ENCODE measurements around the gene ADGRB3. TPM values are rescaled to one million over a fixed set of nuclear protein-coding genes. Genes with fewer than 3 reads are reported as not detected.
"Not testable (repeated sequence)": the region's sequence is repeated elsewhere in the genome, so short reads cannot be mapped to it uniquely, and the experiment has no call there.

ADGRB3 gene
- total RNA-seq, 2 experiments from 2014 or later: not detected

GRCh38 chr6:68911334-68911733 lies 276.3 kb downstream of the ADGRB3 start:
- Histone ChIP-seq H3K9me2 (ENCODE audit: insufficient read depth, low read length) (no peaks in the 10 kb centered on the region), H4K20me1 (ENCODE audit: insufficient read depth, low read length) (no peaks in the 10 kb centered on the region), H3K4me2 (ENCODE audit: low read length) (no peak overlapping the region), H3K9me3 (ENCODE audit: low read length) (no peaks in the 10 kb centered on the region), H3K27ac (ENCODE audit: low read depth, low read length, poor library complexity, severe bottlenecking) (no peak overlapping the region), H3K4me3 (ENCODE audit: low read depth, low read length, poor library complexity, severe bottlenecking) (no peak overlapping the region), H3K4me1 (ENCODE audit: insufficient read depth, low read length, poor library complexity, severe bottlenecking) (no peaks in the 10 kb centered on the region), H3K79me2 (ENCODE audit: insufficient read depth, low read depth, low read length) (no peaks in the 10 kb centered on the region), H2AFZ (ENCODE audit: low read length) (no peak overlapping the region), H3K36me3 (ENCODE audit: insufficient read depth, low read length) (no peaks in the 10 kb centered on the region)
- no TSS peak for BruUV-seq (replicated peaks)
- no peak for DNase-seq (ENCODE audit: low spot score)
- intact Hi-C loops (cut with micrococcal nuclease; ENCODE audit: unreplicated experiment): no loop called here
- POLR2A ChIA-PET: interaction anchor here (0.6 kb wide), 1 partner anchor 1931 kb away, joined by 4 read pairs; no protein-coding TSS in a partner anchor
- TF ChIP-seq CTCF (conservative IDR thresholded peaks at IDR 0.05; ENCODE audit: low read length) (no peak), EZH2phosphoT487 (IDR thresholded peaks at IDR 0.05; ENCODE audit: borderline replicate concordance, low read depth, low read length) (no peak)
- CTCF ChIA-PET (ENCODE audit: unreplicated experiment): no interaction called here

- H3K36me3 ChIP-seq (ENCODE audit: insufficient read depth, low read length): no peaks in the 10 kb centered on the region
- H3K9me3 ChIP-seq (ENCODE audit: low read length): no peaks in the 10 kb centered on the region
- H3K4me3 ChIP-seq (ENCODE audit: low read depth, low read length, poor library complexity, severe bottlenecking): no peak overlapping the region
- DNase-seq (ENCODE audit: low spot score): no peak
- H3K79me2 ChIP-seq (ENCODE audit: insufficient read depth, low read depth, low read length): no peaks in the 10 kb centered on the region
- no peak overlapping the region for H3K4me2 ChIP-seq (ENCODE audit: low read length)
- H4K20me1 ChIP-seq (ENCODE audit: insufficient read depth, low read length): no peaks in the 10 kb centered on the region
- H3K4me1 ChIP-seq (ENCODE audit: insufficient read depth, low read length, poor library complexity, severe bottlenecking): no peaks in the 10 kb centered on the region
- no peak overlapping the region for H3K27ac ChIP-seq (ENCODE audit: low read depth, low read length, poor library complexity, severe bottlenecking)
- TF ChIP-seq CTCF (conservative IDR thresholded peaks at IDR 0.05; ENCODE audit: low read length) (no peak), EZH2phosphoT487 (IDR thresholded peaks at IDR 0.05; ENCODE audit: borderline replicate concordance, low read depth, low read length) (no peak)
- POLR2A ChIA-PET: no interaction called here
- no peak overlapping the region for H2AFZ ChIP-seq (ENCODE audit: low read length)
- CTCF ChIA-PET (ENCODE audit: unreplicated experiment): no interaction called here
- BruUV-seq (replicated peaks): no TSS peak
- no peaks in the 10 kb centered on the region for H3K9me2 ChIP-seq (ENCODE audit: insufficient read depth, low read length)
- intact Hi-C loops (cut with micrococcal nuclease; ENCODE audit: unreplicated experiment): no loop called here
Observed at GRCh38 chr6:68911811-68912210, 276.7 kb downstream of the ADGRB3 start.

- H3K27ac ChIP-seq (ENCODE audit: low read depth, low read length, poor library complexity, severe bottlenecking); H3K4me2 ChIP-seq (ENCODE audit: low read length); BruUV-seq (replicated peaks); H2AFZ ChIP-seq (ENCODE audit: low read length); H3K4me3 ChIP-seq (ENCODE audit: low read depth, low read length, poor library complexity, severe bottlenecking); intact Hi-C loops (cut with micrococcal nuclease; ENCODE audit: unreplicated experiment); POLR2A ChIA-PET; H3K36me3 ChIP-seq (ENCODE audit: insufficient read depth, low read length); H3K9me2 ChIP-seq (ENCODE audit: insufficient read depth, low read length); CTCF ChIA-PET (ENCODE audit: unreplicated experiment); H3K9me3 ChIP-seq (ENCODE audit: low read length); DNase-seq (ENCODE audit: low spot score); H3K4me1 ChIP-seq (ENCODE audit: insufficient read depth, low read length, poor library complexity, severe bottlenecking); H3K79me2 ChIP-seq (ENCODE audit: insufficient read depth, low read depth, low read length); H4K20me1 ChIP-seq (ENCODE audit: insufficient read depth, low read length): not testable (repeated sequence)
Observed at GRCh38 chr6:68912805-68913204, 277.7 kb downstream of the ADGRB3 start.

Measured in OCI-LY7 (cell line).